HUES6 (cell line): ENCODE measurements around the gene ARID5B.

Source experiments
- H3K27ac ChIP-seq: 2 replicates; pipeline ENCODE4 v1.7.0; 2013; ENCODE audit warnings: low read depth, mild to moderate bottlenecking, low read length, inconsistent platforms
- H3K27me3 ChIP-seq: 2 replicates; pipeline ENCODE4 v1.6.1; 2013; ENCODE audit warnings: low read length; ENCODE audit not compliant: control insufficient read depth, insufficient read depth
- H3K36me3 ChIP-seq: 2 replicates; pipeline ENCODE4 v1.6.1; 2013; ENCODE audit warnings: low read length; ENCODE audit not compliant: control insufficient read depth, insufficient read depth
- H3K4me1 ChIP-seq: 2 replicates; pipeline ENCODE4 v1.6.1; 2013; ENCODE audit warnings: low read length; ENCODE audit not compliant: control insufficient read depth, insufficient read depth
- H3K4me3 ChIP-seq: 2 replicates; pipeline ENCODE4 v1.5.1; 2013; ENCODE audit warnings: low read depth, low read length
- H3K9ac ChIP-seq: one replicate; pipeline ENCODE4 v1.6.1; 2013; ENCODE audit warnings: mild to moderate bottlenecking, low read length
- H3K9me3 ChIP-seq: 2 replicates; pipeline ENCODE4 v1.6.1; 2013; ENCODE audit warnings: low read depth, low read length; ENCODE audit not compliant: control insufficient read depth, insufficient read depth

The ARID5B gene

GRCh38 chr10:62005281-62005680 is 103.8 kb downstream of the ARID5B start:
- Histone ChIP-seq H3K4me1 (no peaks in the 10 kb centered on the region), H3K27ac (no peak overlapping the region), H3K9me3 (no peaks in the 10 kb centered on the region), H3K4me3 (no peak overlapping the region), H3K9ac (no peak overlapping the region), H3K27me3 (no peaks in the 10 kb centered on the region), H3K36me3 (no peaks in the 10 kb centered on the region)

GRCh38 chr10:62005687-62006086 is 104.2 kb downstream of the ARID5B start:
- Histone ChIP-seq H3K9me3 (no peaks in the 10 kb centered on the region), H3K4me3 (no peak overlapping the region), H3K27me3 (no peaks in the 10 kb centered on the region), H3K4me1 (no peaks in the 10 kb centered on the region), H3K9ac (no peak overlapping the region), H3K36me3 (no peaks in the 10 kb centered on the region), H3K27ac (no peak overlapping the region)

- no peak overlapping the region for H3K9ac ChIP-seq
- no peaks in the 10 kb centered on the region for H3K27me3 ChIP-seq
- H3K27ac ChIP-seq: no peak overlapping the region
- no peaks in the 10 kb centered on the region for H3K9me3 ChIP-seq
- H3K4me3 ChIP-seq: no peak overlapping the region
- H3K4me1 ChIP-seq: no peaks in the 10 kb centered on the region
- H3K36me3 ChIP-seq: no peaks in the 10 kb centered on the region
These were observed 105.6 kb downstream of the ARID5B start for GRCh38 chr10:62007145-62007544.

GRCh38 chr10:62008196-62008595 is 106.7 kb downstream of the ARID5B start:
- Histone ChIP-seq H3K4me3 (no peak overlapping the region), H3K27ac (no peak overlapping the region), H3K9ac (no peak overlapping the region), H3K36me3 (no peaks in the 10 kb centered on the region), H3K9me3 (no peaks in the 10 kb centered on the region), H3K4me1 (no peaks in the 10 kb centered on the region), H3K27me3 (no peaks in the 10 kb centered on the region)

- Histone ChIP-seq H3K27me3 (no peaks in the 10 kb centered on the region), H3K27ac (no peak overlapping the region), H3K36me3 (no peaks in the 10 kb centered on the region), H3K4me3 (no peak overlapping the region), H3K9ac (no peak overlapping the region), H3K9me3 (no peaks in the 10 kb centered on the region), H3K4me1 (no peaks in the 10 kb centered on the region)
These were observed 107.4 kb downstream of the ARID5B start for GRCh38 chr10:62008946-62009345.

- Histone ChIP-seq H3K27me3 (no peaks in the 10 kb centered on the region), H3K9me3 (no peaks in the 10 kb centered on the region), H3K4me3 (no peak overlapping the region), H3K36me3 (no peaks in the 10 kb centered on the region), H3K27ac (no peak overlapping the region), H3K9ac (no peak overlapping the region), H3K4me1 (no peaks in the 10 kb centered on the region)
These were observed 108.9 kb downstream of the ARID5B start for GRCh38 chr10:62010366-62010765.

- Histone ChIP-seq H3K27ac (no peak overlapping the region), H3K9ac (no peak overlapping the region), H3K36me3 (no peaks in the 10 kb centered on the region), H3K4me1 (no peaks in the 10 kb centered on the region), H3K9me3 (no peaks in the 10 kb centered on the region), H3K27me3 (no peaks in the 10 kb centered on the region), H3K4me3 (no peak overlapping the region)
These were observed 110.1 kb downstream of the ARID5B start for GRCh38 chr10:62011558-62011957.

- no peak overlapping the region for H3K27ac ChIP-seq
- no peaks in the 10 kb centered on the region for H3K9me3 ChIP-seq
- no peak overlapping the region for H3K4me3 ChIP-seq
- H3K36me3 ChIP-seq: no peaks in the 10 kb centered on the region
- H3K27me3 ChIP-seq: no peaks in the 10 kb centered on the region
- no peak overlapping the region for H3K9ac ChIP-seq
- H3K4me1 ChIP-seq: no peaks in the 10 kb centered on the region
These were observed 110.8 kb downstream of the ARID5B start for GRCh38 chr10:62012318-62012717.

- Histone ChIP-seq H3K27me3 (no peaks in the 10 kb centered on the region), H3K4me1 (peaks cover 14% of the 10 kb centered on the region), H3K9ac (no peak overlapping the region), H3K9me3 (no peaks in the 10 kb centered on the region), H3K27ac (no peak overlapping the region), H3K36me3 (no peaks in the 10 kb centered on the region), H3K4me3 (no peak overlapping the region)
These were observed 113.0 kb downstream of the ARID5B start for GRCh38 chr10:62014510-62014909.

GRCh38 chr10:62015994-62016393 is 114.5 kb downstream of the ARID5B start:
- no peak overlapping the region for H3K27ac ChIP-seq
- H3K9me3 ChIP-seq: no peaks in the 10 kb centered on the region
- no peak overlapping the region for H3K9ac ChIP-seq
- H3K4me3 ChIP-seq: no peak overlapping the region
- peaks cover 27% of the 10 kb centered on the region for H3K4me1 ChIP-seq
- H3K36me3 ChIP-seq: no peaks in the 10 kb centered on the region
- no peaks in the 10 kb centered on the region for H3K27me3 ChIP-seq

GRCh38 chr10:62016623-62017490 is 115.4 kb downstream of the ARID5B start:
- no peaks in the 10 kb centered on the region for H3K27me3 ChIP-seq
- no peaks in the 10 kb centered on the region for H3K36me3 ChIP-seq
- H3K27ac ChIP-seq: no peak overlapping the region
- H3K4me3 ChIP-seq: no peak overlapping the region
- no peak overlapping the region for H3K9ac ChIP-seq
- no peaks in the 10 kb centered on the region for H3K9me3 ChIP-seq
- H3K4me1 ChIP-seq: peaks cover 27% of the 10 kb centered on the region
